A673 (cell line): ENCODE data around the gene NEK6. TPM values are rescaled to one million over a fixed set of nuclear protein-coding genes. Genes with fewer than 3 reads are reported as not detected.

Experiments used
- BruUV-seq: library from RNA; stranded (reverse); fragments of 400-500 nt; replicated peaks from 2 replicates; lab custom pipeline; 2021; lab: Mats Ljungman, UMichigan
- CTCF ChIA-PET: fragments of 300-600 bp; sonication (Branson Sonifier 250); formaldehyde crosslinking; loops from one replicate; lab custom pipeline; 2022; ENCODE audit warnings: antibody characterized with exemption; lab: Charles Lee
- POLR2A ChIA-PET: fragments of 300-600 bp; sonication (Branson Sonifier 250); formaldehyde crosslinking; loops from one replicate; lab custom pipeline; 2022; ENCODE audit warnings: antibody characterized with exemption; ENCODE audit not compliant: low non-redundant PET; lab: Charles Lee
- DNase-seq: peaks from one replicate; pipeline ENCODE4 v3.0.0-alpha.2; 2015; ENCODE audit warnings: low spot score
- H3K27ac ChIP-seq: fragments of 200-600 bp; sonication (generic); 2 replicates; pipeline ENCODE4 v1.5.1; 2016; ENCODE audit warnings: mixed run types, low read depth, mild to moderate bottlenecking, mixed read lengths, antibody characterized with exemption, low read length; ENCODE audit not compliant: poor library complexity, severe bottlenecking
- H3K27me3 ChIP-seq: fragments of 200-600 bp; sonication (generic); replicated peaks from 2 replicates; pipeline ENCODE4 v1.6.1; 2017; ENCODE audit warnings: mixed run types, low read depth, mild to moderate bottlenecking, mixed read lengths, antibody characterized with exemption, low read length; ENCODE audit not compliant: insufficient read depth, poor library complexity
- H3K36me3 ChIP-seq: fragments of 200-600 bp; sonication (generic); 2 replicates; pipeline ENCODE4 v1.6.1; 2016; ENCODE audit warnings: mixed run types, mild to moderate bottlenecking, mixed read lengths, antibody characterized with exemption, low read length; ENCODE audit not compliant: insufficient read depth, poor library complexity, severe bottlenecking
- H3K4me1 ChIP-seq: fragments of 200-600 bp; sonication (generic); 2 replicates; pipeline ENCODE4 v1.6.1; 2017; ENCODE audit warnings: mixed run types, mild to moderate bottlenecking, mixed read lengths, antibody characterized with exemption, low read length; ENCODE audit not compliant: insufficient read depth, poor library complexity, severe bottlenecking
- H3K4me3 ChIP-seq: fragments of 200-600 bp; sonication (generic); 2 replicates; pipeline ENCODE4 v1.5.1; 2016; ENCODE audit warnings: low read depth, mixed run types, mild to moderate bottlenecking, mixed read lengths, low read length; ENCODE audit not compliant: poor library complexity, severe bottlenecking
- H3K9me3 ChIP-seq: fragments of 200-600 bp; sonication (generic); 2 replicates; pipeline ENCODE4 v1.6.1; 2016; ENCODE audit warnings: mixed run types, low read depth, mild to moderate bottlenecking, mixed read lengths, antibody characterized with exemption, low read length; ENCODE audit not compliant: poor library complexity, severe bottlenecking
- CTCF ChIP-seq: fragments of 300-800, 200-600 bp; sonication (generic); conservative IDR thresholded peaks from 2 replicates; pipeline ENCODE4 v1.5.1; 2017; ENCODE audit warnings: low read depth, mild to moderate bottlenecking, antibody characterized with exemption, low read length, moderate library complexity, mixed read lengths
- EZH2 ChIP-seq: fragments of 200-600 bp; sonication (generic); IDR thresholded peaks from 2 replicates; pipeline ENCODE4 v1.6.1; 2017; ENCODE audit warnings: borderline replicate concordance, low read depth, mild to moderate bottlenecking, mixed read lengths, antibody characterized with exemption, low read length; ENCODE audit not compliant: poor library complexity, severe bottlenecking
- intact Hi-C: fragments of 100-400 bp; cut with micrococcal nuclease; formaldehyde crosslinking; loops from one replicate; pipeline ENCODE4 v1.10.0; 2022; ENCODE audit not compliant: unreplicated experiment
- total RNA-seq: library from RNA; stranded (reverse); gene quantifications from 2 replicates; pipeline ENCODE4 v1.2.3, GENCODE V29; 2021

The NEK6 gene
- total RNA-seq, 1 experiment from 2014 or later: 23.3 TPM

DNA sequence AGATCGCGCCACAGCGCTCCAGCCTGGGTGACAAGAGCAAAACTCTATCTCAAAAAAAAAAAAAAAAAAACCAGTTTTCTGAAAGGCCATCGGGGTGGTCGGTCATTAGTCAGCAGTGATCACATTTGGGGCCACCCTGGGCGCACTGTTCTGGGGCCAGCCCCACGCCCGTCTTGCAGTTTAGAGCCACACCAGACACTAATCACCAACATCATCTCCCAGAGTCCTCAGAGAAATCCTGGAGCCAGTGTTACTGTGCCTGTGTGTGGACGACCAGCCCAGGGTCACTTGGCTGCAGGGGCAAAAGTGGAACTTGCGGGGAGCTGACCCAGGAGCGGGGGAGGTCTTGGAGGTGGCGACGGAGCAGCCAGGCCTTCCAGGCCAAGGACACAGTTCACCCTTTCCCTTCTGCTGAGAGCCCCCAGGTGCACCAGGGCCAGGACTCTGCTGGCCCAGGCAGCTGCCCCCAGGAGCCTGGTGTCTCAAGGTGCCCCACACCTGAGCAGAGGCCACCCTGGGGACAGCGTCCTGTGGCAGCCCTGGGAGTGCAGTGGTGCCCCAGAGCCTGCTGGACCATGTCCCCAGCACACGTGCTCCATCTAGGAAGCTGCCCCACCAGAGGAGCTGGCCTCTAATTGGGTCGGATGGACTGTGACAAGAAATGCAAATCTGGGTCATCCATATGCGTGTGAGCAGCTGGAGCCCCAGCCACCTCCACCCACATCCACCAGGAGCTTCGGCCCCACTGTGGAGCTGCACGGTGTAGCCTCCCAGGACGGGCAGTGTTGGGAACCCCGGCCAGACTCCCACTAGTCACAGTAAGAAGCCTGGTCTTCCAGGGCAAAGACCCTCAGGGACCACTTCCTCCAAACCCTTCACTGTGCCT lies 51.1 kb downstream of the NEK6 start:
- Histone ChIP-seq H3K36me3 (peaks cover 4% of the 10 kb centered on the region), H3K9me3 (no peaks in the 10 kb centered on the region), H3K27ac (no peak overlapping the region), H3K4me1 (peaks cover 10% of the 10 kb centered on the region), H3K27me3 (no peaks in the 10 kb centered on the region), H3K4me3 (no peak overlapping the region)
- TF ChIP-seq EZH2 (no peak), CTCF (no peak)
- DNase-seq: no peak
- intact Hi-C loops: no loop called here
- CTCF ChIA-PET: no interaction called here
- no TSS peak for BruUV-seq
- POLR2A ChIA-PET: no interaction called here

GRCh38 chr9:124309667-124310084 lies 51.9 kb downstream of the NEK6 start:
- Histone ChIP-seq H3K4me1 (peaks cover 10% of the 10 kb centered on the region), H3K27me3 (no peaks in the 10 kb centered on the region), H3K9me3 (no peaks in the 10 kb centered on the region), H3K27ac (no peak overlapping the region), H3K4me3 (no peak overlapping the region), H3K36me3 (peaks cover 4% of the 10 kb centered on the region)
- peak; percentile 45 for DNase-seq
- no peak for TF ChIP-seq EZH2
- TF ChIP-seq CTCF: no peak
- intact Hi-C loops: no loop called here
- BruUV-seq: no TSS peak
- ChIA-PET CTCF (no interaction called here), POLR2A (no interaction called here)

GRCh38 chr9:124311283-124311682 lies 53.5 kb downstream of the NEK6 start:
- intact Hi-C loops: no loop called here
- POLR2A ChIA-PET: no interaction called here
- H3K27ac ChIP-seq: no peak overlapping the region
- no peaks in the 10 kb centered on the region for H3K9me3 ChIP-seq
- BruUV-seq: no TSS peak
- H3K36me3 ChIP-seq: peaks cover 6% of the 10 kb centered on the region
- CTCF ChIA-PET: no interaction called here
- no peak for DNase-seq
- no peaks in the 10 kb centered on the region for H3K27me3 ChIP-seq
- H3K4me3 ChIP-seq: no peak overlapping the region
- no peak for TF ChIP-seq EZH2
- TF ChIP-seq CTCF: 0 out of 2 replicates have a peak, but pooled peaks have one; percentile 16
- H3K4me1 ChIP-seq: peaks cover 4% of the 10 kb centered on the region
